Mononuclear cell (primary cell): ENCODE results near the gene NLRC3. TPM values are rescaled to one million over a fixed set of nuclear protein-coding genes. Genes with fewer than 3 reads are reported as not detected.
"Not testable (repeated sequence)": the region's sequence is repeated elsewhere in the genome, so short reads cannot be mapped to it uniquely, and the experiment has no call there.

Source experiments
- H3K27me3 ChIP-seq: 2 replicates; pipeline ENCODE4 v1.6.0; 2011; ENCODE audit warnings: low read length, control low read depth; ENCODE audit not compliant: insufficient read depth
- H3K4me1 ChIP-seq: 2 replicates; pipeline ENCODE4 v1.5.1; 2011; ENCODE audit warnings: mild to moderate bottlenecking, low read length, control low read depth; ENCODE audit not compliant: insufficient read depth
- H3K4me3 ChIP-seq: 2 replicates; pipeline ENCODE4 v1.5.1; 2011; ENCODE audit warnings: mild to moderate bottlenecking, low read length, moderate library complexity
- H3K9me3 ChIP-seq: 2 replicates; pipeline ENCODE4 v1.5.1; 2011; ENCODE audit warnings: low read depth, mild to moderate bottlenecking, control low read depth, low read length
- total RNA-seq: library from RNA; depleted of rRNA; stranded (reverse); fragments of >200 nt; gene quantifications from one replicate; pipeline ENCODE4 v1.2.3, GENCODE V29; 2012

Gene NLRC3
- total RNA-seq, 1 donor = 25.1 TPM

DNA sequence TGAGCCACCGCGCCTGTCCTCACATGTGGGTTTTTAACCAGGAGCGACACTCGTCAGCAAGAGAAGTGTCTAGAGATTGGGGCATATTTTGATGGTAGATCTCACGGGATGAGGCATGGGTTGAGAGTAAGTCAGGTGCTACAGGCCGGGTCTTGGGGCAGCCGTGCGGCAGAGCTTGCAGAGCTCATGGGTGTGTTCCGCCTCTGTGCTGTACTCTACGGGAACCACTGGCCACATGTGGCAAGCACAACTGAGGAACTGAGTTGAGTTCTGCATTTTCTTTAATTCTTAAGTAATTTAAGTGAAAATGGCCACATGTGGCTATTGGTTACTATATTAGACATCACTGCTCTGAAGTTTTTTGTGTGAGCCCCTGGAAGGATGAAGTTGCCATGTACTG lies 66.8 kb downstream of the NLRC3 start:
- H3K9me3 ChIP-seq = no peaks in the 10 kb centered on the region
- H3K27me3 ChIP-seq = no peaks in the 10 kb centered on the region
- peaks cover 22% of the 10 kb centered on the region for H3K4me1 ChIP-seq
- no peak overlapping the region for H3K4me3 ChIP-seq

DNA sequence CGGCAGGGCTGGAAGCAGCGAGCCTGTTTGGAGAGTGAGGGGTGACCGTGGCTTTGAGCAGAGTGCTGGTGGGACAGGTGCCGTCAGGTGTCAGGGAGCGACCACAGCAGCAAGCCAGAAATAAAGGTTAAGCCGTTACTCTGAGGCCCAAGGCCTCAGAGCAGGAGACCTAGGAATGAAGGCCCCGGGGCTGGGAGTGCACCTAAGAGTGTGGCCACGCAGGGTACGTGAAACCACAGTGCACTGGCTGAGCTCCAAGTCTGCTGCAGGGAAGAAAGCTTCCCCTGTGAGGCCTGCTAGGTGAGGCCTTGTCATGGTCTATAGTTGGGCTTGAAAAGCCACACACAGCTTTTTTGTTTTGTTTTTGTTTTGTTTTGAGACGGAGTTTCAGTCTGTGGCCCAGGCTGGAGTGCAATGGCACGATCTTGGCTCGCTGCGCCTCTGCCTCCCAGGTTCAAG lies 67.7 kb downstream of the NLRC3 start:
- no peaks in the 10 kb centered on the region for H3K9me3 ChIP-seq
- peaks cover 22% of the 10 kb centered on the region for H3K4me1 ChIP-seq
- H3K27me3 ChIP-seq = no peaks in the 10 kb centered on the region
- H3K4me3 ChIP-seq = no peak overlapping the region

DNA sequence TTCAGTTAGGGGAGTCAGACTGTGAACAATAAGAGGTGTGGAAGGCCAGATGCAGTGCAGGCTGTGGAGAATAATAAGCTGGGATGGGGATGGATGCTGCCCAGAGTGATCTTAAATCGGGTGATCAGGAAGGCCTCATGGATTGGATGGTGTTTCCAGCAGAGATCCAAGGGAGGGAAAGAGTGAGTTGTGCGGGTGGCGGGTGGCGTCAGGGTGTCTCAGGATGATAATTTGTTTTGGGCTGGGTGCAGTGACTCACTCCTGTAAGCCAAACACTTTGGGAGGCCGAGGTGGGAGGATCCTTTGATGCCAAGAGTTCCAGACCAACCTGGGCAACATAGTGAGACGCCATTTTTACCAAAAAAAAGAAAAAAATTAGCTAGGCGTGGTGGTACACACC lies 68.5 kb downstream of the NLRC3 start:
- Histone ChIP-seq H3K9me3 (no peaks in the 10 kb centered on the region), H3K4me3 (no peak overlapping the region), H3K4me1 (peaks cover 22% of the 10 kb centered on the region), H3K27me3 (no peaks in the 10 kb centered on the region)

DNA sequence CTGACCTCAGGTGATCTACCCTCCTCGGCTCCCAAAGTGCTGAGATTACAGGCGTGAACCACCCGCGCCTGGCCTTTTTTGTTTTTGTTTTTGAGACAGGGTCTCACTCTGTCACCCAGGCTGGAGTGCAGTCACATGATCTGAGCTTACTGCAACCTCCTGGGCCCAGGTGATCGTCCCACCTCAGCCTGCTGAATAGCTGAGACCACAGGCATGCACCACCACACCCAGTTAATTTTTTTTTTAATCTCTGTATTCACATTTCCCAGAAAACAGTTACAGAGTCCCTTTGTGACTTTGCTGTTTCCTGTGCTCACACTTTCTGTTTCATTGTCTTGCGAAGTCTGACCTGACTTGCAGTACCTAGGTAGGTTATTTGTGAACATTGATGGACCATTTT lies 73.7 kb downstream of the NLRC3 start:
- H3K9me3 ChIP-seq = no peaks in the 10 kb centered on the region
- peaks cover 39% of the 10 kb centered on the region for H3K4me1 ChIP-seq
- H3K27me3 ChIP-seq = no peaks in the 10 kb centered on the region
- H3K4me3 ChIP-seq = no peak overlapping the region

DNA sequence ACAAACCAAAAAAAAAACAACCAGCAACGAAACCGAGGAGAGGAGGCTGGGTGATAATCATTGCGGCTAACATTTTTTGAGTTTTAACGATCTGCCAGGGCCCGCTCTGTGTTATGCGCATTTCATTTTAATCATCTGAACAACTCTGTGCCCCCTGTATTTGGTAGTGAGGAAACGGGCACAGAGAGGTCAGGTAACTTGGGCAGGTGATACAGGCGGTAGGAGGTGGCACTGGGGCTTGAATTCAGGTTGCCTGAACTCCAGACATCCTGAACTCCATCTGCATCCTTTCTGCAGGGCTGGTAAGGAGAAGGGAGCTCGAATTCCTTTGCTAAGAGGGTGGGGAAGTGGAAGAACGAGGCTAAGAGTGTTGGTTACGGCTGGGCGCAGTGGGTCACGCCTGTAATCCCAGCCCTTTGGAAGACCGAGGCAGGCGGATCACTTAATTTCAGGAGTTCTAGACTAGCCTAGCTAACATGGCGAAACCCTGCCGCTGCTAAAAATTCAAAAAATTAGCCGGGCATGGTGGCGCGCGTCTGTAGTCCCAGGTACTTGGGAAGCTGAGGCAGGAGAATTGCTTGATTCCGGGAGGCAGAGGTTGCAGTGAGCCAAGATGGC lies 75.3 kb downstream of the NLRC3 start:
- Histone ChIP-seq H3K4me1 (peaks cover 39% of the 10 kb centered on the region), H3K27me3 (no peaks in the 10 kb centered on the region), H3K9me3 (no peaks in the 10 kb centered on the region), H3K4me3 (no peak overlapping the region)

DNA sequence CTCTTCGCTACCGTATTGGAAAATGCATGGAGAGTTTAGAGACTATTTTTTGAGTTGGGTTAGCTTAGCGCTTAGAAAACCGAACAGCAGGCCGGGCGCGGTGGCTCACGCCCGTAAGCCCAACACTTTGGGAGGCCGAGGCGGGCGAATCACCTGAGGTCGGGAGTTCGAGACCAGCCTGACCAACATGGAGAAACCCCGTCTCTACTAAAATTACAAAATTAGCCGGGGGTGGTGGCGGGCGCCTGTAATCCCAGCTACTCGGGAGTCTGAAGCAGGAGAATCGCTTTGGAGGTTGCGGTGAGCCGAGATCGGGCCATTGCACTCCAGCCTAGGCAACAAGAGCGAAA lies 75.8 kb downstream of the NLRC3 start:
- H3K4me1 ChIP-seq = peaks cover 39% of the 10 kb centered on the region

DNA sequence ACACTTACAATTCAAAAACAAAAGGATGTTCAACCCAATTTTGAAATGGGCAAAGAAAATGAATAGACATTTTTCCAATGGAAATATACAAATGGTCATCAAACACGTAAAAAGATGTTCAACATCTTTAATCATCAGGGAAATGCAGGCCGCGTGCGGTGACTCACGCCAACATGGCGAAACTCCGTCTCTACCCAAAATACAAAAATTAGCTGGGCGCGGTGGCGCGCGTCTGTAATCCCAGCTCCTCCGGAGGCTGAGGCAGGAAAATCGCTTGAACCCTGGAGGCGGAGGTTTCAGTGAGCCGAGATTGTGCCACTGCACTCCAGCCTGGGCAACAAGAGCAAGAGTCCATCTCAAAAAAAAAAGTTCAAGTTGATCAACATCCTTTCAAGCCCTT lies 78.2 kb downstream of the NLRC3 start:
- peaks cover 39% of the 10 kb centered on the region for H3K4me1 ChIP-seq
- H3K4me3 ChIP-seq = no peak overlapping the region
- H3K9me3 ChIP-seq = no peaks in the 10 kb centered on the region
- H3K27me3 ChIP-seq = no peaks in the 10 kb centered on the region

More for the DNA sequence above, 75.8 kb downstream of the NLRC3 start:
- not testable (repeated sequence) for H3K27me3 ChIP-seq, H3K9me3 ChIP-seq
- peak overlapping the region; percentile 65 for H3K4me3 ChIP-seq

DNA sequence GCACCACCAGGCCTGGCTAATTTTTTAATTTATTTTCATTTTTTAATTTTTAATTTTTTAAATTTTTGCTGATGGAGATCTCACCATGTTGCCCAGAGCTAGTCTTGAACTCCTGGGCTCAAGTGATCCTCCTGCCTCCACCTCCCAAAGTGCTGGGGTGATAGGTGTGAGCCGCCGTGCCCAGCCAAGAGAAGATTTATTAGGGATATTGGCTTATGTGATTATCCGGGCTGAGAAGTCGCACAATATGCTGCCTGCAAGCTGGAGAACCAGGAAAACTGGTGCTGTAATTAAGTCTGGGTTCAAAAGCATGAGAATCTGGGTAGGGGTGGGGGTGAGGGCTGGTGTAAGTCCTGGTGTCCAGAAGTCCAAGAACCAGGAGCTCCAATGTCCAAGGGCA lies 79.4 kb downstream of the NLRC3 start:
- Histone ChIP-seq H3K4me3 (no peak overlapping the region), H3K27me3 (no peaks in the 10 kb centered on the region), H3K9me3 (no peaks in the 10 kb centered on the region), H3K4me1 (peaks cover 30% of the 10 kb centered on the region)

DNA sequence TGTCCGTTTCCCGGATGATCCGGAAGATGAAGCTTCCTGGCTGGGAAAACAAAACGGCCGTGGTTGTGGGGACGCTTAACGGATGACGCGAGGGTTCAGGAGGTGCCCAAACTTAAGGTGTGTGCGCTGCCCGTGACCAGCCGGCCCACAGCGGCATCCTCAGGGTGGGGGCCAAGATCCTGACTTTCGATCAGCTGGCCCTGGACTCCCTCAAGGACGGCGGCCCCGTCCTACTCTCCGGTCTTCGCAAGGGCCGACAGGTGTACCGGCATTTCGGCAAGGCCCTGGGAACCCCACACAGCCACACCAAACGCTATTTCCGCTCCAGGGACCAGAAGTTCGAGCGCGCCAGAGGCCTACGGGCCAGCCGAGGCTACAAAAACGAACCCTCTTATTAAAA lies 80.8 kb downstream of the NLRC3 start:
- H3K27me3 ChIP-seq = no peaks in the 10 kb centered on the region
- no peak overlapping the region for H3K4me3 ChIP-seq
- H3K9me3 ChIP-seq = no peaks in the 10 kb centered on the region
- peaks cover 16% of the 10 kb centered on the region for H3K4me1 ChIP-seq

DNA sequence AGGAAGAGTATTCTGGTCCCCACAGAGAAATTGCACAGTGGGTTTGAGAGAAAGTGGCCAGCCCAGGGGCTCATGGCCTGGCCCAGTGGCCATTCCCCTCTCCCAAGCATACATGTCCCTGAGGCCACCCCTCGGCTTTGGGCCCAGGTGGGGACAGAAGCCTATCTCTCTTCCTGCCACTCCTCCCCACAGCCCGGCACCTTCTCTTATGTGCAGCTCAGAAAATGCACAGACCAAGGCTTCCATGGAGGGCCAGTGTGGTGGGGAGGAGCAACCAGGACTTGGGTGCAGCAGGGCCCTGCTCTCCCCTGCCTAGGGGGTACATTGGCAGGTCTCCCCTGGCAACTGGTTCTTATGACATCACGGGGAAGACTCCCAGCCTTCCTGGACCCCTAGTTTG lies 82.0 kb downstream of the NLRC3 start, which contains the start of gene C16orf90:
Gene C16orf90, minus strand, starts transcription at position 314 of the 400 bp plus-strand sequence. Its CDS starts 68 bp downstream, at position 246.
- no peaks in the 10 kb centered on the region for H3K27me3 ChIP-seq
- no peak within 1 kb of the TSS for H3K4me3 ChIP-seq
- no peaks in the 10 kb centered on the region for H3K9me3 ChIP-seq
- peaks cover 6% of the 10 kb centered on the region for H3K4me1 ChIP-seq

DNA sequence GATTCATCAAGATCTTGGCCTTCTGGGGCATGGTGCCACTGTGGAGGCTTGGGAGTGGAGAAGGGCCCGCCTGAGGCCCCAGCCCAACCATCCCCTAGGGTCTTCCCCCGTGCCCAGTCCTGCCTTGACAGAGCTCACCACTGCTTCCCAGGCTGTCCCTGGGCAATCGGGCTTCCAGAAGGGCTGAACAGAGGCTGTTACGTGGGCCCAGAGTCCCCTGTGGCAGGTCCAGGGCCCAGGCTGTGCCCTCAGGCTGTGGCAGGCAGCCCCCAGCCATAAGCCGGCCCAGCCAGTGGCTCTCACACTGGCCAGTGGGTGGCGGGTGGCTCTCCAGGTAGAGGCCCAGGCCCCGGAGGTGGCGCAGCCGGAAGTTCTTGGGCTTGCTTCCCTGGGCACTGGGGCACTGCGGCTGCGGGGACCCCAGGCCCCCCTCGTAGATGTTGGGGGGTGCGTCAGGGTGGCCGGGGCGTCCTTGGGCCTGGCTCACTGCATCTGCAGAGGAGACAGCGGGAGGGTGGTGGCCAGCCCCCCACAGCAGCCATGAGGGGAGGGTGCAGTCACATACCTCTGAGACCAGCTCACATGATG lies 82.7 kb downstream of the NLRC3 start:
- H3K4me3 ChIP-seq = no peak overlapping the region
- no peaks in the 10 kb centered on the region for H3K27me3 ChIP-seq
- H3K9me3 ChIP-seq = no peaks in the 10 kb centered on the region
- no peaks in the 10 kb centered on the region for H3K4me1 ChIP-seq

DNA sequence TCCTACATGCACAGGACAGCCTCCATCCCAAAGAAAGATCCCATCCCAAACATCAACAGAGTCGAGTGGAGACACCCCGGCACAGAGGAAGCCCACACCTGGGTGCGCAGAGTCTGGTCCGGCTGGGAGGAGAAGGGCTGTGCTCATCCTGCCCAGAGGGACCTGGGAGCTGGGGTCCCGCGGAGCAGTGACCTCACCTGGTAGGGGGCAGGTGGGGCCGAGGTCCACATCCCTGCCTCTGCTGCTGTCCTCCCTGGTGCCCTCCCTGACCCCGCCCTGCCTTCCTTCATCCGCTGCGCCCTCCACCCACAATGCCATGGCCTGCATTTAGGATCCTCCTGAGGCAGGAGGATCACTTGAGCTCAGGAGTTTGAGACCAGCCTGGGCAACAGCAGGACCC lies 84.8 kb downstream of the NLRC3 start:
- Histone ChIP-seq H3K4me1 (no peaks in the 10 kb centered on the region), H3K27me3 (no peaks in the 10 kb centered on the region), H3K9me3 (no peaks in the 10 kb centered on the region), H3K4me3 (no peak overlapping the region)

DNA sequence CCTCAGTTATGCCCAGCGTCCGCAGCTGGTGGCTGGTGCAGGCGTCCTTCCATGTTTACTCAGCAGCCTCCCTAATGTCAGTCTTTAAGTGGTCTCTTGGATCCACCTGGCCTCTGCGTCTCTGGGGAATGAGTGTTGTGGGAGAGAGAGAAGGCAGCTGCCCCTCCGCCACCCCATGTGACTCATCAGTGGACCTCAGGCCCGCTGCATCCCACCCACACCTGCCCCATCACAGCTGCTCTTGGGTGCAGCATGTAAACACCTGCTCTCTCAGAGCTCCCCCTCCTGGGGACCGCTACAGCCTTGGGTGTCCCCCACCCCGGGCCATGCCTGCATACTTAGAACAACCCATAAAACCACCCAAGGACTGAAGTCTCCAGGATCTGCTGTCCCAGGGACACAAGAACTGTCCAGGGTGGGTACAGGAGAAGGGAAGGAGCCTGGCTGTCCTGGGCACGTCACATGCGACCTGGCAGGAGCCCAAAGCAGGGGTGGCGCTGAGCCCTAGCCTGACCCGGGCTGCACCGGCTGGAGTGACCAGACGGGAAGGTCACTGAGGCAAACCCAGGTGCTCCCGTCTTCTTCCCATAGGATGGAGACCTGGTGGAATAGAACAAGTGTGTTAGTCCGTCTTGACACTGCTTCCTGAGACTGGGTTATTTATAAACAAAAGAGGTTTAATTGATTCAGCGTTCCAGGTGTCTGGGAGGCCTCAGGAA lies 86.1 kb downstream of the NLRC3 start:
- H3K4me3 ChIP-seq = no peak overlapping the region
- H3K9me3 ChIP-seq = no peaks in the 10 kb centered on the region
- H3K27me3 ChIP-seq = no peaks in the 10 kb centered on the region
- H3K4me1 ChIP-seq = no peaks in the 10 kb centered on the region
